ENCODE results near the gene ANKH. TPM values are rescaled to one million over a fixed set of nuclear protein-coding genes. Genes with fewer than 3 reads are reported as not detected.
A peak's percentile ranks its signal among the peaks of the same experiment; 100 is the strongest.

ANKH gene
- total RNA-seq, 1 donor from 2014 or later: 45.0 TPM

DNA sequence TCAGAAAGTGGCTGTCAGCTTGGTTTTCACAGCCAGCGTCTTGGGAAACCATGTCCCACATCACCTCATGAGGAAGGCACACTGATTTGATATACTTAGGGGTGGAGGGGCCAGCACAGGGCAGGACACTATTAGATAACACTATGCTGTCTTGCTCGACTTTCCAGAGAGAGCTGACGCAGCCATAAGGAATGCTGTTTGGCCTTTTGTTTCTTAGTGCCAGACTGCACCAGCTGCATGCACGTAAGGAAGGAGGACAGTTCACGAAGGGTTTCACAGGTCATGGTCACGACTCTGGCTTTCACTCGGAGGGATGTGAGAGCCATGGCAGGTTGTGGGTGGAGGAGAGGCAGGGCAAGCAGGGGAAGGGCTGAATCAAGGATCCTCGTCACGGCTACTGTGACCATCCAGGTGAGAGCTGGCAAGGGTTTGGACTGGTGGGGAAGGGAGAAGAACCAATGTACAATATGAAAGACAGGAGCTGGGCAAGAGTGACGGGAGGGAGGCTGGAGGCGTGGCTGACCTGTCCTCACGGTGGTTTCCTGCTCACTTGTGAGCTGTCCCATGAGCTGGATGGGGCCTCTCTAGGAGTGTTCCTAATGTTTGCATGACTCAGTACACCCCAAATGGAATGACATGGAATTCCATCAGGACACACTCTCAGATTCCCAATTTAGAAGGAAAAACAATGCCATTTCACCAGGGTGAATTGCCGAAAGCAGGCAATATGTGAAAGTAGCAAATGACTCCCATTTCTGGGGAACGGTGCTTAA lies 145.3 kb downstream of the ANKH start:
- Mint-ChIP-seq H3K9me3 (no peaks in the 10 kb centered on the region), H3K27me3 (ENCODE audit: low read depth) (no peaks in the 10 kb centered on the region), H3K4me1 (ENCODE audit: low read depth) (peaks cover 2% of the 10 kb centered on the region), H3K36me3 (ENCODE audit: low read depth) (peaks cover 40% of the 10 kb centered on the region), H3K4me3 (ENCODE audit: low read depth) (no peak overlapping the region), H3K27ac (no peak overlapping the region)
- intact Hi-C loops (cut with micrococcal nuclease): loop anchor here (2.0 to 10.0 kb wide), 3 partner anchors 81 to 199 kb away; partner anchors contain the start of gene ANKH
- no peak for DNase-seq (ENCODE audit: low spot score)

- peaks cover 47% of the 10 kb centered on the region for H3K36me3 Mint-ChIP-seq (ENCODE audit: low read depth)
Observed at GRCh38 chr5:14724633-14725032, 146.9 kb downstream of the ANKH start.

DNA sequence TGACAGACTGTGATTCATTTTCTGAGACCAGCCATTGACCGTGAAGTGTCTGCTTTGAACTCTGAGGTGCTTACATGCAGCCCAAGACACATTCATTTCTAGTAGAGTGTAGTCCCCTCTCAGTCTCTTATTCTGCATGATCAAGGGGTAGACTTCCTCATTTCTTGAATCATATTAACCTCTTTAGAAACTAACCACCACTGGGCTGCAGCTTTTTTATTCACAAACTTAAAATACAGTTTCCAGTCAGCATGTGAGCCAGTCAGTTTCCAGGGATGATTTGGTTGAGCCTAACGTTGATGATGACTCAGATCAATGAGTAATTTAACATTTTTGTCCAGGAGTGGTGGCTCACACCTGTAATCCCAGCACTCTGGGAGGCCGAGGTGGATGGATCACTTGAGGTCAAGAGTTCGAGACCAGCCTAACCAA lies 147.9 kb downstream of the ANKH start:
- no peak for DNase-seq (ENCODE audit: low spot score)
- Mint-ChIP-seq H3K9me3 (no peaks in the 10 kb centered on the region), H3K4me1 (ENCODE audit: low read depth) (peaks cover 10% of the 10 kb centered on the region), H3K27me3 (ENCODE audit: low read depth) (no peaks in the 10 kb centered on the region), H3K27ac (no peak overlapping the region), H3K4me3 (ENCODE audit: low read depth) (no peak overlapping the region), H3K36me3 (ENCODE audit: low read depth) (peaks cover 54% of the 10 kb centered on the region)
- intact Hi-C loops (cut with micrococcal nuclease): loop anchor here (10.0 kb wide), 1 partner anchor 201 kb away; no protein-coding TSS in a partner anchor

More at GRCh38 chr5:14724633-14725032, 146.9 kb downstream of the ANKH start:
- Mint-ChIP-seq H3K27ac (no peak overlapping the region), H3K4me1 (ENCODE audit: low read depth) (peaks cover 10% of the 10 kb centered on the region), H3K9me3 (no peaks in the 10 kb centered on the region), H3K4me3 (ENCODE audit: low read depth) (no peak overlapping the region), H3K27me3 (ENCODE audit: low read depth) (no peaks in the 10 kb centered on the region)
- intact Hi-C loops (cut with micrococcal nuclease): loop anchor here (5.0 to 10.0 kb wide), 2 partner anchors 83 to 200 kb away; no protein-coding TSS in a partner anchor
- no peak for DNase-seq (ENCODE audit: low spot score)

DNA sequence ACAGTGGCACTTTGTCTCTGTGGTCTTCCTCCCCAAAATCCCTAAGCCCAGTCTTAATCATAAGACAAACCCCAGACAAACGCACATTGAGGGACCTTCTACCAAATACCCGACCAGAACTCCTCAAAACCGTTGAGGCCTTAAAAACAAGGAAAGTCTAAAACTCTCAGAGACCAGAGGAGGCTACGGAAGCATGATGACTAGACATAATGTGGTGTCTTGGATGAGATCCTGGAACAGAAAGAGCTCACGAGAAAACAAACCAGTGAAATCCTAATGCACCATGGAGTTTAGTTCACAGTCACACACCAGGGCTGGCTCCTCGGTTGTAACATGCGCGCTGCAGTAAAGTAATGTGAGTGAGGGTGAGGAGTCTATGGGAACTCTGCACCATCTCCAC lies 148.7 kb downstream of the ANKH start:
- Mint-ChIP-seq H3K27me3 (ENCODE audit: low read depth) (no peaks in the 10 kb centered on the region), H3K27ac (peak overlapping the region; percentile 38), H3K9me3 (no peaks in the 10 kb centered on the region), H3K4me3 (ENCODE audit: low read depth) (no peak overlapping the region), H3K36me3 (ENCODE audit: low read depth) (peaks cover 61% of the 10 kb centered on the region), H3K4me1 (ENCODE audit: low read depth) (peaks cover 12% of the 10 kb centered on the region)
- no peak for DNase-seq (ENCODE audit: low spot score)
- intact Hi-C loops (cut with micrococcal nuclease): loop anchor here (10.0 kb wide), 1 partner anchor 202 kb away; no protein-coding TSS in a partner anchor

DNA sequence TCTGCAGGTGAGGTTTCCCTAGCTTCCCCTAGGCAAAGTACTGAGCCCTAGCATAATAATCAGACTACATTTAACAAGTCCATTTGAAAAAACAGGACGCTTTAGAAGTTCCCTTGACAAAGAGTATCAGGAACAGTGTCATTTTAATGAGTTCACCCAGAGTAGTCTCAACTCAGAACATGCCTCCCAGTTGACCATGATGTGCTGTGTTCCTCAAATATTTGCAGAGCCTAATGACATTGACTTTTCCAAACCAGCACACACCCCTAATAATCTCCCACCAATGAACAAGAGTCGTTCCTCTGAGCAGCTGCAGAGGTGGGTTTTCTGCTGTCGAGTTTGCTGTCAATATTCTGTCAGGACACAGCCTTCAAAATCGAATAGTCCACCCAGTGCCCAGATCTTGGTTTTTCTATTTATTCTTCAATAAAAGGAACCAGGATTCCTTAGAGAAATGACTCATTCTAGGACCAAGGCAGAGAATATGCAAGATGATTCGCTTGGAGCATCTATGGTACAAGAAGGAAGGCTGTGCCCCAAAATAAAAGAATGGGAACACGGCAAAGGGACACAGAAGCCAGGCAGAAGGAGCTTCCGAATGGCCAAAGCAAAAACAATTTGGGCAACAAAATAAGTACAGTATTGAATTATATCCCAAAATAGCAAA lies 149.5 kb downstream of the ANKH start:
- no peaks in the 10 kb centered on the region for H3K9me3 Mint-ChIP-seq
- DNase-seq (ENCODE audit: low spot score): no peak
- intact Hi-C loops (cut with micrococcal nuclease): loop anchor here (10.0 kb wide), 1 partner anchor 203 kb away; no protein-coding TSS in a partner anchor
- H3K27ac Mint-ChIP-seq: no peak overlapping the region
- H3K36me3 Mint-ChIP-seq (ENCODE audit: low read depth): peaks cover 67% of the 10 kb centered on the region
- no peaks in the 10 kb centered on the region for H3K27me3 Mint-ChIP-seq (ENCODE audit: low read depth)
- peaks cover 13% of the 10 kb centered on the region for H3K4me1 Mint-ChIP-seq (ENCODE audit: low read depth)
- no peak overlapping the region for H3K4me3 Mint-ChIP-seq (ENCODE audit: low read depth)

DNA sequence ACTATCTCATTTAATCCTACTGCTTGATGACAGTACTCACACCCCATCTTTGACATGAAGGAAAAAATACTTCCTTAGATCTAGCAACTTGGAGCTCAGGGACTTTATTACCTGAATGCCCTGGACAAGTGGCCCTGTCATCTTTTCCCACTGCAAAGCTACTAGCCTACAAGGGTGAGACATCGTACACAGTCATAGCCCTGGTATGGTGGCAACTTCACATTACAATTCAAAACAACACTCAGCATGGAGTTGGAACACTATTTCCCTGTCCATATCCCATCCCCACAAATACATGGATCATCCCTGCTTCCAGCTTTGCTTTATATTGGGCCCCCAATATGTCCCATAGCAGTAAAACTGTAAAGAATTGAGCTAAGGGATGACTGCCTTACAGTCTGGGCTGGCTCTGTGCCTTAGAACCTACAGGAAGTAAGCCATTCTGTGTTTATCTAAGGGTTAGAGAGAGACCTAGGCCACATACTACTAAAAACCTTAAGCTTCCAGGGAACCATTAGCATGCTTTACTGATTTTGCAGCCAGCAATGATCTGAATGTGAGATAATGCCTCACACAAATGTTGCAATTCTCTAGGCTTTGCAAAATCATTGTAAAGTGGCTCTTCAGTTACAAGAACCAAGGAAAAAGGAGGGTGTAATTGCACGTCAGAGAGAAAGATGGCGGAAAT lies 151.2 kb downstream of the ANKH start:
- no peaks in the 10 kb centered on the region for H3K27me3 Mint-ChIP-seq (ENCODE audit: low read depth)
- H3K27ac Mint-ChIP-seq: no peak overlapping the region
- no peak overlapping the region for H3K4me3 Mint-ChIP-seq (ENCODE audit: low read depth)
- intact Hi-C loops (cut with micrococcal nuclease): loop anchor here (10.0 kb wide), 1 partner anchor 204 kb away; no protein-coding TSS in a partner anchor
- H3K36me3 Mint-ChIP-seq (ENCODE audit: low read depth): peaks cover 77% of the 10 kb centered on the region
- peaks cover 13% of the 10 kb centered on the region for H3K4me1 Mint-ChIP-seq (ENCODE audit: low read depth)
- no peaks in the 10 kb centered on the region for H3K9me3 Mint-ChIP-seq
- no peak for DNase-seq (ENCODE audit: low spot score)

DNA sequence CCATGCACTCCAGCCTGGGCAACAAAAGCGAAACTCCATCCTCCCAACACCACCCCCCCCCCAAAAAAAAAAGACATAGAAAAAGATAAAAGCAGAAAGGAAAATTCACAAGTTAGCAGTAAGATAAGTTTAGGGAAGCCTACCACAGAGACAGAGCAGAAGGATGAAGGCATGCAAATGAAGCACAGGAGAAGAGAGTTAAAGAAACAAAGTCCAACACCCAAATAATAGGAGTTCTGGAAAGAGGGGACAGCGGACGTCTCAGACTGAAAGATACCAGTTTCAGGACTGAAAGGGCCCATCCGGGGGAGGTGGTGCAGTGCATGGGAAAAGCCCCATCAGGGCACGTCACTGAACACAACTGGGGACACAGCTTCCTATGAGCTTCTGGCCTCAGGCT lies 152.8 kb downstream of the ANKH start:
- intact Hi-C loops (cut with micrococcal nuclease): no loop called here
- no peaks in the 10 kb centered on the region for H3K9me3 Mint-ChIP-seq
- H3K4me1 Mint-ChIP-seq (ENCODE audit: low read depth): peaks cover 15% of the 10 kb centered on the region
- no peak overlapping the region for H3K27ac Mint-ChIP-seq
- DNase-seq (ENCODE audit: low spot score): no peak
- no peaks in the 10 kb centered on the region for H3K27me3 Mint-ChIP-seq (ENCODE audit: low read depth)
- H3K4me3 Mint-ChIP-seq (ENCODE audit: low read depth): no peak overlapping the region
- H3K36me3 Mint-ChIP-seq (ENCODE audit: low read depth): peaks cover 75% of the 10 kb centered on the region

DNA sequence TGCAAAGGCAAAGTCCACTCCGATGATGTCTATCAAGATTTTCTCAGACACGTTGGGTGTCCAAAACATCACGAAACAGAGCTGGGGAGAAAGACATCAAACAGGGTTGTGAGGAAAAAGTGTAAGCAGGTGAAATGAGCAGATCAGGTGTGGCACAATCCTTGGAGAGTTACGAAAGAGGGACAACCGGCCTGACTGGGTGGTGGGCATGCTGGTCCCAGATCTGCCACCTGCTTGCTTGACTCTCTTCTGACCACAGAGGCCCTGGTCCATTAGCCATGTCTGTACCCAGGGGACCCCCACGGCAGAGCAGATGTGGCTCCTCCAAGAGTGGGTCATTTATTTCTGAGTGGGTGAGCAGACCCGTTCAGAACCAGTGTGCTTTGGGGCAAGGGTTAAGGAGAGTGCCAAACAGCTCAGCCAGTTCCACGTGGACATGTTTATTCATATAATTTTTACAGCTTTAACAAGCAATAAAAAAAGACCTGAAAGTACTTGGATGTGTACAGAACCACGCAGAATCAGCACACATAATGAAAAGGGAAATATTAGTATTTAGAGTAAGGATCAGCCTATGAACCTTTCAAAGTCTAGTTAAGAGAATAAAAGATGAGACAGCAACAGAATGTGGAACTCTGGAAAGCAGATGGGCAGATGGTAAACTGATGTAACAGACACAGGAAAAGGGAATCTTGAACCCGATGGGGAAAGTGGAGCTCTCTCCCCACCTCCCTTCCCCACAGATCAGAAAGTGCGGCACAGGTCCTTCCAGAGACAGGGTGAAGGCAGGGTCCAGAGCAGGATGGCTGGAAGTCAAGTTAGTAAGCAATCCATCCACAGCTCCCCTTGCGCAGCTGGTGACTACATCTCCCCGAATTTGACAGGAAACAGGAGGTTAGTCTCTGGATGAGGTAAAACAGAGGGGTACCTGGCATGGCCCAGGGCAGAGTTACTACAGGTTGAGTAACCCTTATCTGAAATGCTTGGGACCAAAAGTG lies 154.5 kb downstream of the ANKH start:
- peaks cover 13% of the 10 kb centered on the region for H3K4me1 Mint-ChIP-seq (ENCODE audit: low read depth)
- H3K36me3 Mint-ChIP-seq (ENCODE audit: low read depth): peaks cover 76% of the 10 kb centered on the region
- no peaks in the 10 kb centered on the region for H3K9me3 Mint-ChIP-seq
- peak overlapping the region; percentile 19 for H3K27ac Mint-ChIP-seq
- no peak for DNase-seq (ENCODE audit: low spot score)
- H3K4me3 Mint-ChIP-seq (ENCODE audit: low read depth): no peak overlapping the region
- H3K27me3 Mint-ChIP-seq (ENCODE audit: low read depth): no peaks in the 10 kb centered on the region
- intact Hi-C loops (cut with micrococcal nuclease): no loop called here

- Mint-ChIP-seq H3K27ac (no peak overlapping the region), H3K36me3 (ENCODE audit: low read depth) (peaks cover 78% of the 10 kb centered on the region), H3K4me1 (ENCODE audit: low read depth) (peaks cover 12% of the 10 kb centered on the region), H3K4me3 (ENCODE audit: low read depth) (no peak overlapping the region), H3K9me3 (no peaks in the 10 kb centered on the region), H3K27me3 (ENCODE audit: low read depth) (no peaks in the 10 kb centered on the region)
- intact Hi-C loops (cut with micrococcal nuclease): no loop called here
- DNase-seq (ENCODE audit: low spot score): no peak
Observed at GRCh38 chr5:14715481-14715880, 156.1 kb downstream of the ANKH start.

DNA sequence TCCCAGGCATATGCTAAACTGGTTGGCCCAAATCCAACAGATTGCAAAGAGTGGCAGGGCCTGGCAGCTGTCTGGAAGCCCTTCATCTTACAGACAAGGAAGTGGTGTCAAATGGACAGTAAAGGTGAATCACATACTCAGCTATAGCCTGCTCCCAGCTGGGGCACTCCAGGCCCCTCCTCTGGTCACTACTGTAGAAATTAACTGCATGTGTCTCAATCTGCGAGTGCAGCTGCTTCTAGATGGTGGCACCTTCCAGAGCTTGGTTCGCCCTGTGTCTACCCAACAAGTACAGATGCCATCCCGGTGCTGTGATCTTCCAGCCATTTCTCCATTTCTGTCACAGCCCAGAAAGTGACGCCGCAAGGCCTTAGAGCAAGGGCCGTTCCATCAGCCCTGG lies 156.9 kb downstream of the ANKH start:
- H3K4me1 Mint-ChIP-seq (ENCODE audit: low read depth): peaks cover 11% of the 10 kb centered on the region
- H3K27ac Mint-ChIP-seq: no peak overlapping the region
- no peaks in the 10 kb centered on the region for H3K27me3 Mint-ChIP-seq (ENCODE audit: low read depth)
- peaks cover 85% of the 10 kb centered on the region for H3K36me3 Mint-ChIP-seq (ENCODE audit: low read depth)
- no peak for DNase-seq (ENCODE audit: low spot score)
- H3K4me3 Mint-ChIP-seq (ENCODE audit: low read depth): no peak overlapping the region
- intact Hi-C loops (cut with micrococcal nuclease): no loop called here
- H3K9me3 Mint-ChIP-seq: no peaks in the 10 kb centered on the region

DNA sequence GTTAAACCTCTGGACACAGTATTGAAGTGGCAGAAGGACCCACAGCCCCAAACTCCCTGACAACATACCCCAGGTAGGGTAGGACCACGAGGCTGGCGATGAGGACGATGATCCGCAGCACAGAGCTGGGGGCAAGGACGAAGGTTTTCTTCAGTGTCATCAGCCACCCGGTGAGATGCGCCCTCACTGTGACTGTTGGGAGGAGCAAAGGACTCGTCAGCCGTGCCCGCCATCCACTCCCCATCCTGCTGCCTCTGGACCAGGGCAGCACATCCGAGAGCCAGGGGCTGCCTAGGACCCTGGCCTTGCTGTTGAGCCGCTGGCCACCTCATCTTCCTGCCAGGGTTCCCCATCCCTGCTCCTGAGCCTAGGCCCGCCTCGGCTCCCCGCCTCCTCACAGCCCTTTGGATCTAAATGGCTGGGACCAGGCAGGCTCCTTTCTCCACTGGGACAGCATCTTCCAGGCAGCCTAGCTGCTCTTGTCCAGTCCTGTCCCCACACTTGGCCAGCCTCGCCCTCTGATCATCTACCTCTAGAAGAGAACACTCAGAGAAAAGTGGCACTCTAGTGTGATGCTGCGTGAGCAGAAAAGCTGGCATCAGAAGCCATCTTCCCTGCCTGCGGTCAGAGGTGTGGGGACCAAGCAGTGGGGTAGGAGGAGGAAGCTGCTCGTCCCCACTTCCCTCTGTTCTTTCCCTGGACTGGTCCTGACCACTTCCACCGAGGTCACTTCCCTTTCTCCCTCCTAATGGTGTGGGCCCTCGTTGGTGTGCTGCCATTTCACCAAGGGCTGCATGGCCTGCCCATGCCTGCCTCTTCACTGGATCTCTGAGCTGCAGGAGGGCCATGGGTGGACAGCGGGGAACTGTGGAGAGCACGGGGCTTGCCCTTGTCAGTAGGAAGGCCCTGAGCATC lies 157.8 kb downstream of the ANKH start:
- no peaks in the 10 kb centered on the region for H3K27me3 Mint-ChIP-seq (ENCODE audit: low read depth)
- no peaks in the 10 kb centered on the region for H3K9me3 Mint-ChIP-seq
- peak overlapping the region; percentile 28 for H3K27ac Mint-ChIP-seq
- intact Hi-C loops (cut with micrococcal nuclease): no loop called here
- no peak overlapping the region for H3K4me3 Mint-ChIP-seq (ENCODE audit: low read depth)
- no peak for DNase-seq (ENCODE audit: low spot score)
- peaks cover 16% of the 10 kb centered on the region for H3K4me1 Mint-ChIP-seq (ENCODE audit: low read depth)
- H3K36me3 Mint-ChIP-seq (ENCODE audit: low read depth): peaks cover 86% of the 10 kb centered on the region
